Coronary artery (tissue), 2 donors: ENCODE measurements around the gene RNF224.
"Not testable (repeated sequence)": the region's sequence is repeated elsewhere in the genome, so short reads cannot be mapped to it uniquely, and the experiment has no call there.

ENCODE experiments used
- DNase-seq: peaks from one replicate; pipeline ENCODE4 v3.0.0-alpha.2; 2017; ENCODE audit warnings: low spot score
- H3K27ac ChIP-seq, 2 donors: fragments of 200-600 bp; sonication (generic); one replicate each; pipeline ENCODE4 v1.5.1; 2016 to 2019
- H3K4me3 ChIP-seq: fragments of 200-600 bp; sonication (generic); 2 replicates; pipeline ENCODE4 v1.5.1; 2016; ENCODE audit warnings: mild to moderate bottlenecking, moderate library complexity
- CTCF ChIP-seq: fragments of 200-600 bp; sonication (generic); IDR thresholded peaks from one replicate; pipeline ENCODE4 v1.5.1; 2019; ENCODE audit warnings: antibody characterized with exemption

RNF224 gene

GRCh38 chr9:137234758-137235423 is 7.6 kb downstream of the RNF224 start:
- DNase-seq, result no peak
- Histone ChIP-seq H3K27ac (no peak overlapping the region), H3K4me3 (no peak overlapping the region)
- TF ChIP-seq CTCF, result no peak

GRCh38 chr9:137235424-137236237 is 8.3 kb downstream of the RNF224 start:
- Histone ChIP-seq H3K27ac (no peak overlapping the region), H3K4me3 (peak overlapping the region; percentile 51)
- DNase-seq, result no peak
- no peak for TF ChIP-seq CTCF

- no peak overlapping the region for H3K27ac ChIP-seq
- peak; percentile 99 for TF ChIP-seq CTCF
- DNase-seq, result peak; percentile 86
Observed at GRCh38 chr9:137236238-137236935, 9.1 kb downstream of the RNF224 start.

GRCh38 chr9:137236936-137237421 is 9.7 kb downstream of the RNF224 start:
- Histone ChIP-seq H3K27ac (no peak overlapping the region), H3K4me3 (peak overlapping the region; percentile 51)
- DNase-seq, result no peak
- no peak for TF ChIP-seq CTCF

More at GRCh38 chr9:137236238-137236935, 9.1 kb downstream of the RNF224 start:
- H3K4me3 ChIP-seq, result peak overlapping the region; percentile 51

GRCh38 chr9:137237759-137238726 is 10.7 kb downstream of the RNF224 start:
- no peak for DNase-seq
- Histone ChIP-seq H3K27ac (no peak overlapping the region), H3K4me3 (no peak overlapping the region)
- TF ChIP-seq CTCF, result no peak

- Histone ChIP-seq H3K4me3 (peak overlapping the region; percentile 84), H3K27ac (peak overlapping the region; percentile 81 to 100)
- DNase-seq, result not testable (repeated sequence)
Observed at GRCh38 chr9:137239541-137240200, 12.4 kb downstream of the RNF224 start.
